ENCODE data around the gene CNIH4. TPM values are rescaled to one million over a fixed set of nuclear protein-coding genes. Genes with fewer than 3 reads are reported as not detected.
A peak's percentile ranks its signal among the peaks of the same experiment; 100 is the strongest.
"Not testable (repeated sequence)": the region's sequence is repeated elsewhere in the genome, so short reads cannot be mapped to it uniquely, and the experiment has no call there.

Gene CNIH4
- 56.5 and 91.8 TPM in 2 replicates for total RNA-seq (ENCODE audit: low replicate concordance)

- peak; percentile 96 for DNase-seq (ENCODE audit: low spot score)
- H3K79me2 ChIP-seq (ENCODE audit: low read depth), result peaks cover 50% of the 10 kb centered on the region
- peak within 1 kb of the TSS; percentile 78 for H3K4me3 ChIP-seq
- H3K9me3 ChIP-seq (ENCODE audit: low read depth), result no peaks in the 10 kb centered on the region
- Mint-ChIP-seq H3K4me3 (peak within 1 kb of the TSS; percentile 94), H3K27me3 (ENCODE audit: insufficient read depth, low read depth) (no peaks in the 10 kb centered on the region), H3K4me1 (peaks cover 18% of the 10 kb centered on the region), H3K36me3 (peaks cover 8% of the 10 kb centered on the region), H3K27ac (peak within 1 kb of the TSS; percentile 44), H3K9me3 (no peaks in the 10 kb centered on the region)
- no peak for TF ChIP-seq EZH2phosphoT487 (IDR thresholded peaks at IDR 0.05)
- TF ChIP-seq EZH2 (IDR thresholded peaks at IDR 0.05), result no peak
- no peak for TF ChIP-seq CTCF (IDR thresholded peaks at IDR 0.05)
- H3K4me1 ChIP-seq, result peaks cover 10% of the 10 kb centered on the region
- peak within 1 kb of the TSS; percentile 94 for H3K4me2 ChIP-seq
- no peak within 1 kb of the TSS for H3K27ac ChIP-seq
- no peaks in the 10 kb centered on the region for H3K27me3 ChIP-seq
- H3F3A ChIP-seq (ENCODE audit: low read depth), result no peaks in the 10 kb centered on the region
- peak within 1 kb of the TSS; percentile 60 for H3K9ac ChIP-seq
- H4K20me1 ChIP-seq (ENCODE audit: low read depth), result peaks cover 17% of the 10 kb centered on the region
- H3K36me3 ChIP-seq, result no peaks in the 10 kb centered on the region
- H2AFZ ChIP-seq (replicated peaks), result peak within 1 kb of the TSS; percentile 60
Measured at GRCh38 chr1:224356685-224357625, at the start of gene CNIH4. TSS of gene CNIH4 (plus strand) at chr1:224356879. CDS start at chr1:224356925, 46 bp downstream.

GRCh38 chr1:224308064-224308463 is 48.6 kb upstream of the CNIH4 start:
- H3K36me3 ChIP-seq, result peaks cover 11% of the 10 kb centered on the region

GRCh38 chr1:224311503-224311902 is 45.2 kb upstream of the CNIH4 start:
- H3K27ac ChIP-seq; H3K4me3 Mint-ChIP-seq; H3K4me3 ChIP-seq; H3F3A ChIP-seq (ENCODE audit: low read depth); H3K9me3 Mint-ChIP-seq; H3K27me3 ChIP-seq; H3K4me1 ChIP-seq; H3K79me2 ChIP-seq (ENCODE audit: low read depth); H3K27ac Mint-ChIP-seq; H3K9ac ChIP-seq; DNase-seq (ENCODE audit: low spot score); H3K4me1 Mint-ChIP-seq; H4K20me1 ChIP-seq (ENCODE audit: low read depth); H3K4me2 ChIP-seq; H3K9me3 ChIP-seq (ENCODE audit: low read depth); H2AFZ ChIP-seq (replicated peaks); H3K27me3 Mint-ChIP-seq (ENCODE audit: insufficient read depth, low read depth): not testable (repeated sequence)
- H3K36me3 Mint-ChIP-seq, result peaks cover 21% of the 10 kb centered on the region
- peaks cover 20% of the 10 kb centered on the region for H3K36me3 ChIP-seq

More at GRCh38 chr1:224308064-224308463, 48.6 kb upstream of the CNIH4 start:
- Mint-ChIP-seq H3K27me3 (ENCODE audit: insufficient read depth, low read depth) (no peaks in the 10 kb centered on the region), H3K9me3 (no peaks in the 10 kb centered on the region), H3K4me3 (no peak overlapping the region), H3K36me3 (peaks cover 26% of the 10 kb centered on the region), H3K4me1 (no peaks in the 10 kb centered on the region), H3K27ac (no peak overlapping the region)
- no peak for DNase-seq (ENCODE audit: low spot score)
- H3F3A ChIP-seq (ENCODE audit: low read depth), result no peaks in the 10 kb centered on the region
- TF ChIP-seq EZH2phosphoT487 (IDR thresholded peaks at IDR 0.05) (no peak), CTCF (IDR thresholded peaks at IDR 0.05) (no peak), EZH2 (IDR thresholded peaks at IDR 0.05) (no peak)
- no peaks in the 10 kb centered on the region for H3K79me2 ChIP-seq (ENCODE audit: low read depth)
- H3K9ac ChIP-seq, result no peak overlapping the region
- H3K27me3 ChIP-seq, result no peaks in the 10 kb centered on the region
- H3K4me3 ChIP-seq, result no peak overlapping the region
- H3K9me3 ChIP-seq (ENCODE audit: low read depth), result no peaks in the 10 kb centered on the region
- H4K20me1 ChIP-seq (ENCODE audit: low read depth), result no peaks in the 10 kb centered on the region
- no peaks in the 10 kb centered on the region for H3K4me1 ChIP-seq
- H2AFZ ChIP-seq (replicated peaks), result no peak overlapping the region
- no peak overlapping the region for H3K4me2 ChIP-seq
- H3K27ac ChIP-seq, result no peak overlapping the region

GRCh38 chr1:224312025-224312424 is 44.7 kb upstream of the CNIH4 start:
- Histone ChIP-seq H3K9ac (no peak overlapping the region), H3K4me2 (no peak overlapping the region), H2AFZ (replicated peaks) (no peak overlapping the region), H3F3A (ENCODE audit: low read depth) (no peaks in the 10 kb centered on the region), H3K27ac (no peak overlapping the region), H3K4me1 (no peaks in the 10 kb centered on the region), H4K20me1 (ENCODE audit: low read depth) (peaks cover 5% of the 10 kb centered on the region), H3K9me3 (ENCODE audit: low read depth) (no peaks in the 10 kb centered on the region), H3K4me3 (no peak overlapping the region), H3K79me2 (ENCODE audit: low read depth) (peaks cover 3% of the 10 kb centered on the region), H3K36me3 (peaks cover 20% of the 10 kb centered on the region), H3K27me3 (no peaks in the 10 kb centered on the region)
- Mint-ChIP-seq H3K27ac (no peak overlapping the region), H3K9me3 (no peaks in the 10 kb centered on the region), H3K27me3 (ENCODE audit: insufficient read depth, low read depth) (no peaks in the 10 kb centered on the region), H3K4me3 (no peak overlapping the region), H3K36me3 (peaks cover 23% of the 10 kb centered on the region), H3K4me1 (no peaks in the 10 kb centered on the region)
- TF ChIP-seq EZH2 (IDR thresholded peaks at IDR 0.05) (no peak), EZH2phosphoT487 (IDR thresholded peaks at IDR 0.05) (no peak), CTCF (IDR thresholded peaks at IDR 0.05) (no peak)
- DNase-seq (ENCODE audit: low spot score), result no peak
